ENCODE data around the gene IGLON5.

IGLON5 gene

DNA sequence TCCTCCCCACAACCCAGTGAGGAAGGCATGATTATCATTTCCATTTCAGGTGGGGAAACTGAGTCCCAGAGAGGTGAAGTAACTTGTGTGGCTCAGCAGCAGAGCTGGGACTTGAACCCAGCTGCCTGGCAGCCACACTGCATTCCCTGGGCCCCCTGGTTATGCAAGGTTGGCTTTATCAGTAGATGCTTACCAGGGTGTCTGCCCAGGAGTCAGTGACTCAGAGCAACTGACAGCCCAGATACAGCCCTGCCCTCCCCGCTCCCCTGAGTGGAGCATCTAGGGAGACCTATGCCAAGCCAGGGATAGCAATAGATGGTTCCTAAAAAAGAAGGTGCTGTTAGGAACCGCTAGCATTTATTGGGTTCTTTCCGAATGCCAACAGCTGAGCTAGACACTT lies 5.9 kb downstream of the IGLON5 start:
- DNase-seq (ENCODE audit: low read depth in 1 of 2, low spot score in 1 of 2): no peak

DNA sequence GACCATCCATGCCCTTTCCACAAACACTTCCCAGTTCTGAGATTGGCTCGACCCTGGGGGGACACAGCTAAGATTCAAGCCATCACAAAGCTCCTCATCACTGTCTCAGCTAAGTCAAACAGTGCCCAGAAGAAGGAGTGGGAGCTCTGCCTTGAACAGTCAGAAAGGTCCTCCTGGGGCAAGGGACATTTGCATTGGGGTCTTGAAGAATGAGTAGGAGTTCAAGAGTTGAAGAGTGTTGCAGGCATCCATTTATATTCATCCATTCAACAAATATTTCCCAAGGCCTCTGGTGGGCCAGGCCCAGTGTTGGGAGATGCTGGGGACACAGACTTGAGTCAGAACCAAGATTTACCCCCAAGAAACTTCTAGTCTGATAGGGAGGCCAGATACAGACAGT lies 6.5 kb downstream of the IGLON5 start:
- DNase-seq (ENCODE audit: low read depth in 1 of 2, low spot score in 1 of 2): no peak

DNA sequence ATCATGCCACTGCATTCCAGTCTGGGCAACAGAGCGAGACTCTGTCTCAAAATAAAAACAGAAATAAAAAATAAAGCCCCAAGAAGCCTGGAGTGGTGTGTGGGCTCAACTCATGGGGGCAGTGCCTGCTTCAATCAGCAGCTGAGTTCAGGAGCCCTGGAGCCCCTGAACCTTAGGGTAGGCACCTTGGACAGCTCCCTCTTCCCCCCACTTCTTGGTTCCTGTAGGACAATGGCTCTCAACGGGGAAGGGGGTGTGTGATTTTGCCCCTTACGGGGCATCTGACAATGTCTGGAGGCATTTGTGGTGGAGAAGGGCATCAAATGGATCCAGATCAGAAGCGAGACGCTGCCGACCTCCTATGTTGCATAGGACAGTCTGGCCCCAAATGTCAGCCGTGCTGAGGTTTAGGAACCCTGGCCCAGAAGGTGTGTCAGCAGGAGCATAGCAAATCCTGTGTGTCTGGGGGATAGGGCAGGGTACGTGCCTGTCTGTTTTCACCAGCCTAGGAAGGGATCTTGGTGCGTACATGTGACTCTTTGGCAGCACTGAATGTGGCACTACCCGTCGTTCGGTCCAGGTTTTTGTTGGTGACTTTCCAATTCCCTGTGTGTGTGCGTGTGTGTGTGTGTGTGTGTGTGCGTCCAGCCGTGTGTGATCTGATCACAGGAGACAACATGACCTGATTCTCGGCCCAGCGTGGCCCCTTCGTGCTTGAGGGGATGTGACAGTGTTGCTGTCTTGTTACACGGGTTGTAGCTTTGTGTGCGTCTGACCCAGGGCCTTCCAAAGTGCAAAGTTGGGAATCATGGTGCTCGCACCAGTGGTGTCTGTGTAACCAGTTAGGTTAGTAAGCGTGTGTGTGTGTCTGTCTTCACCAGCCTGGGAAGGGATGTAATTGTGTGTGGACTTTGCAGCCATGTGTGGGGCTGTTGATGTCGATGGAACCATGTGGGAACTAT lies 7.5 kb downstream of the IGLON5 start:
- no peak for DNase-seq (ENCODE audit: low read depth in 1 of 2, low spot score in 1 of 2)

DNA sequence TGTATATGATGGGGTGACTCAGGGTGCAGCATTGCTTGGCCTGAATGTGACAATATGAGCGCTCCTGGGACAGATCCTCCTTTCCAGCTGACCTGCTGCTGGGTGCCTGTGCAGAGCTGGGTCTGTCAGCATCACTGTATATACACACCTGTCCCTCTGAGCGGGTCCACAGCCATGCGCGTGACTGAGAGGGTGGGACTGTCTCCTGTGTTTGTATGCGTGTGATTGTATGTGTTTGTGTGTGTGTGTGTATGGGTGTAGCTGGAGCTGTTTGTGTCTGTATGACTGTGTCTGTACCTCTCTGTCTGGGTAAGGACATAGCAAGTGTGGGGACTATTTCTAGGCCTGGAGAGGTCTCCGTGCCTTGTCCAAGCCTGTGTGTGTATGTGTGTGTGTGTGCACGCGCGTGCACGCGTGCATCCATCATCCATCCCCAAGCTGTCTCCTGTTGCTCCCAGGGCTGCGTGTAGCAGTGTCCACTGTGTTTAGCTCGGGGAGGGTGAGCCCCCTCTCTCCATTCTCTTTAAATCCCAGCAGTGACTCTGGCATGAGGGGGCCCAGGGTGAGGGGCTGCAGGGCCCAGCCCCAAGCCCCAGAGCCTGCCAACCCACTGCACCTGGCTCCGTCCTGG lies 8.3 kb downstream of the IGLON5 start:
- no peak for DNase-seq (ENCODE audit: low read depth in 1 of 2, low spot score in 1 of 2)

DNA sequence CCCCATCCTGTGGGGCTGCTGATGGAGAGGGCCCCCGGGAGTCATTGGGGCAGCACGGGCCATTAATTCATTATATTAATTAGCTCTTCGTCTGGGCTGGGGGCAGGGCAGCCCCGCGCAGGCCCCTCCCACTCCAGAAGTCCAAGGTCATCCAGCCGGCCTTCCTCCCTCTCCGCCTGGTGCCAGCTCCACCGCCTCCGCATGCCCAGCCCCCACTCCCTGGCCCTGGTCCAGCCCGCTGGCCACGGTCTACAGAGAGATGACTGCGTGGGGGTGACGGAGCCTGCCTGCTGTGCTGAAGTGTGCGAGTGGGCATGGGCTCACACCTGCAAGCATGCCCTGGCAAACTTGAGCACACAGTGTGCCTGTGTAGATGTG lies 8.8 kb downstream of the IGLON5 start:
- DNase-seq (ENCODE audit: low read depth in 1 of 2, low spot score in 1 of 2): no peak

DNA sequence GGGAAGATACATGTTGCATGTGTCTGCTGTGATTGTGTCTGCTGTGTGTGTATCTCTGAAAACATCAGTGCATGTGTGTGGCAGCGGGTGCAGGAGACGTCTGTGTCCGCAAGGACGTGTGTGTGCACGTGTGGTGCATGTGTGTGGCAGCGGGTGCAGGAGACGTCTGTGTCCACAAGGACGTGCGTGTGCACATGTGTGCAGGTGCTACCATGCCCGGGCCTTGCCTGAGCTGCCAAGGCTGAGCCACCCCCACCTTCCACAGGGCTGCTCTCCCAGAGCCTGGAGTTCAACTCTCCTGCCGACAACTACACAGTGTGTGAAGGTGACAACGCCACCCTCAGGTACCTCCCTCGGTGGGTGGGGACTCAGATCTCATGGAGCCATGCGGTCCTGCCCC lies 10.4 kb downstream of the IGLON5 start:
- DNase-seq (ENCODE audit: low read depth in 1 of 2, low spot score in 1 of 2): no peak

DNA sequence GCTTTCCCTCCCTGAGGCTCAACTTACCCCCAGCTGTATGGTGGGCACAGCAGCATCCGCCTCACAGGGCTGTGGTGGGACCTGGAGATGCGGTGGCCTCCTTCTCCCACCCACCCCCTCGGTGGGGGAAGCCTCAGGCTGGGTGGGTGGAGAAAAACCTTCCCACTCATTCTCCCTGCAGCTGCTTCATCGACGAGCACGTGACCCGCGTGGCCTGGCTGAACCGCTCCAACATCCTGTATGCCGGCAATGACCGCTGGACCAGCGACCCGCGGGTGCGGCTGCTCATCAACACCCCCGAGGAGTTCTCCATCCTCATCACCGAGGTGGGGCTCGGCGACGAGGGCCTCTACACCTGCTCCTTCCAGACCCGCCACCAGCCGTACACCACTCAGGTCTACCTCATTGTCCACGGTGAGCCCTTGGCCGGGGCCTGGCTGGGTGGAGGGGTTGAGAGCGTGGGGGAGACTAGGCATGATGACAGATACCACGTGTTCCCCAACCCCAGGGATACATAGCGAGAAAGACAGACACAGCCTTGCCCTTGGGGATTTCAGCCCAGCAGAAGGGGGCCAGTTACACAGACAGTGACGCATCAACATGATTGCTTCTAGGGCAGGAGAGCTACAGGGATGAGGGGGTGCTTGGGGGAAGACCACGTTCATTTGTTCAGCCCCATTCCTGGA lies 12.2 kb downstream of the IGLON5 start:
- no peak for DNase-seq (ENCODE audit: low read depth in 1 of 2, low spot score in 1 of 2)

DNA sequence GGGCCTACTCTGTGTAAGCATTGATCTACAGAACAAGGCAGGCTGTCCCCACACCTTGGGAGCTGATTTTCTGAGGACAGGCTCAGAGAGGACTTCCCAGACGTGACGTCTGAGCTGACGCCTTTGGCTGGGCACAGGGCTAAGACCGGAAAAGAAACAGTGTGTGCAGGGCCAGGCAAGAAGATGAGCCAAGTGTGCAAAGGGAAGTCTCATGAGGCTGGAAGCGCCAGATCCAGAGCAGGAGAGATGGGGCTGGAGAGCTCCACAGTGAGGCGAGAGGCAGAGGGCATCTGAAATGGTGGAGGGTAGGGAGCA lies 12.7 kb downstream of the IGLON5 start:
- no peak for DNase-seq (ENCODE audit: low read depth in 1 of 2, low spot score in 1 of 2)

DNA sequence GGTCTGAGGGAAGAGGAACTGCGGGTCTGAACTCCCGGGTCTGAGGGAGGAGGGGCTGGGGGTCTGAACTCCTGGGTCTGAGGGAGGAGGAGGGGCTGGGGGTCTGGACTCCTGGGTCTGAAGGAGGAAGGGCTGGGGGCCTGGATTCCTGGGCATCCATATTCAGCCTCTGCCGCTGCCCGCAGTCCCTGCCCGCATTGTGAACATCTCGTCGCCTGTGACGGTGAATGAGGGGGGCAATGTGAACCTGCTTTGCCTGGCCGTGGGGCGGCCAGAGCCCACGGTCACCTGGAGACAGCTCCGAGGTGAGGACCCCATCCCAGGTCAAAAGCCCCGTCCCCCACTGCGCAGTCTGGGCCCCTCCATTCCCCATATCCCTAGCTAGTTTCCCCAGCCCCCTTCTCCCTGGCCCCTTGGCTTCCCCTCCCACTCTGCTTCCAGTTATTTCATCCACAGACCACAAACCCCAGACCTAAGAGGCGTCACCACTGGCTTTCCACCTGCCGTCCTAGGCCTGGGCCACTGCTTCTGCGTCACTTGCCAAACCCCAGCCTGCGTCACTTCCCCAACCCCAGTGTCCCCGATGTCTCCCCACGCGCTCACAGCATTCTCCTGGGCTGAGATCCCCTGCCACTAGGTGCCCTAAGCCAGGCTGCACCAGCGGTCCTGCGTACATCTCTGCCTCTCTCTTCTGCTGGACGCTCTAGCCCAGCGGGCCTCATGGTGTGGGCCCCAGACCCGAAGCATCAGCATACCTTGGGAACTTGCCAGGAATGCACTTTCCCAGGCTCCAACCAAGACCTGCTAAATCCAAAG lies 13.9 kb downstream of the IGLON5 start:
- DNase-seq (ENCODE audit: low read depth in 1 of 2, low spot score in 1 of 2): no peak

DNA sequence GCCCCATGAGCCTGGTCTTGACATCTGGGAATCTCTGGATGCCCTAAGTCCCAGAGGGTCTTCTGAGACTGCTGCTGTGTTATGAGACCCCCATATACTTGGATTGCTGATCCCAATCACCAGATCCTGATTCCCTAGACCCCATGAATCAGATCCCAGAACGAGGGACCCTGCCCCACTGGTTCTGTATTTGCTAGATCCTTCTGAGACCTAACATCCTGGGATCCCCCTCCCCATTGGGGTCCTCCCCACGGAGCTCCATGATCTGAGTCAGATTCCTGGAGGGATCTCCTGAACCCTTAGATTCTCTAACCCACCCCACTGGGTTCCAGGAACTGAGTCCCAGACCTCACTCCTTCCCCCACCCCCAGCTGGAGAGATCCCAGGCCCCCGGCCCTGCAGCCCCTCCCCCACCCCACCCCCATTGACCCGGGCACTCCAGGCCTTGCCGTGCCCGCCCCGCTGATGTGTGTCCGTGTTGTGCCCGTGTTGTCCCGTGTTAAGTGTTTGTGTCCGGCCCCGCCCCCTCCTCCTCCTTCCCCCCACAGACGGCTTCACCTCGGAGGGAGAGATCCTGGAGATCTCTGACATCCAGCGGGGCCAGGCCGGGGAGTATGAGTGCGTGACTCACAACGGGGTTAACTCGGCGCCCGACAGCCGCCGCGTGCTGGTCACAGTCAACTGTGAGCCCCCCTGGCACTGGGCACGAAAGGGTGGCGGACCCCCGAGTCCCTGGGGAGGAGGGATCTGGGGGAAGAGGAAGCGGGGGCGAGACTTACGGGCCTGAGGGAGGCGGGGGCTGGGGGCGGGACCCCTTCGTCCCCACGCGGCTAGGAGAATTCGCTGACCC lies 15.0 kb downstream of the IGLON5 start:
- no peak for DNase-seq (ENCODE audit: low read depth in 1 of 2, low spot score in 1 of 2)

DNA sequence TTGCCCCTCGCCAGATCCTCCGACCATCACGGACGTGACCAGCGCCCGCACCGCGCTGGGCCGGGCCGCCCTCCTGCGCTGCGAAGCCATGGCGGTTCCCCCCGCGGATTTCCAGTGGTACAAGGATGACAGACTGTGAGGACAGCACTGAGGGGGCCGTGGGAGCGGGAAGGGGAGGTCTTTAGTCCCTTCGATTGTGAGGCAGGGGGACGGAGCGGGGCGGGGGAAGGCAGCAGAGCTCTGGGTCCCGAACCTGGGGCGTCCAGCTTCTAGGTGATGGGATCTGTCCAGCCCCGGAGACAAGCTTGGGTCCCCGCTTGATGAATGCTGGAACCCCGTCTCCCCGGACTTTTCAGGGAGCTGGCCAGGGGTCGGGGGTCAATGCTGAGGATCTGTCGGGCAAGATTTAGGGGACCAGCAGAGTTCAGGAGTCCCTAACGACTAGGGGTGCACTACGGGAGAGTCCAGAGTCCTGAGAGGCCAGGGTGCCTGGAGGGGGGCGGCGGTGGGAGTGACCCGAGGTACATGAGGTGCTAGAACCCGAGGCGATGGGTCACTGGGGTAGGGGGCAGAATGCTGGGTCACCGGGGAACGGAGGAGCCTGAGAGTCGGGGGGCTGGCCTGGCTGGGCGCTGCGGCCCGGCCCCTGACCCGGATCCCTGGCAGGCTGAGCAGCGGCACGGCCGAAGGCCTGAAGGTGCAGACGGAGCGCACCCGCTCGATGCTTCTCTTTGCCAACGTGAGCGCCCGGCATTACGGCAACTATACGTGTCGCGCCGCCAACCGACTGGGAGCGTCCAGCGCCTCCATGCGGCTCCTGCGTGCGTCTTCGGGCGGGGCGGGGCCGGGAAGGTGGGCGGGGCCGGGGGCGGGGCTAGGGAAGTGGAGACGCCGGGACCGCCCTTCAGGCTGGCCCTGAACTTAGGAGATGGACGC lies 15.9 kb downstream of the IGLON5 start:
- DNase-seq (ENCODE audit: low read depth in 1 of 2, low spot score in 1 of 2): peak in 1 of 2 donors; percentile 41

DNA sequence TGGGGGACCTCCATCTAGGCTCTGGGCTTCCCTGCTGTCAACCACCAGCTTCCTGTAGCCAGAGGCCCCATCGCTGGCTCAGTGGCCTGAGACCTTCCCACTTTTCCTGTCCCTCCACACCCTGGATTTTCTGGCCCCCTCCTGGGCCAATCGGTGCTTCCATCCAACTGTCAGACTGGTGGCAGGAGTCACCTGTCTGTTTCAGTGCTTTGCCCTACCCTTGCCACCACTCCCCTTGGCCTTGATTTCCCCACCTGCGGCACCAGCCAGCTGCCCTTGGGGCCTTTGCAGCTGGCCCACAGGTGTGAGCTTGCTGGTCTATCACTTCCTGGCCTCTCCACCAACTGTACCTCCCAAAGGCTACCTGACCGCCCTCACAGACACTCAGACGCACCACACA lies 18.0 kb downstream of the IGLON5 start:
- DNase-seq (ENCODE audit: low read depth in 1 of 2, low spot score in 1 of 2): no peak

DNA sequence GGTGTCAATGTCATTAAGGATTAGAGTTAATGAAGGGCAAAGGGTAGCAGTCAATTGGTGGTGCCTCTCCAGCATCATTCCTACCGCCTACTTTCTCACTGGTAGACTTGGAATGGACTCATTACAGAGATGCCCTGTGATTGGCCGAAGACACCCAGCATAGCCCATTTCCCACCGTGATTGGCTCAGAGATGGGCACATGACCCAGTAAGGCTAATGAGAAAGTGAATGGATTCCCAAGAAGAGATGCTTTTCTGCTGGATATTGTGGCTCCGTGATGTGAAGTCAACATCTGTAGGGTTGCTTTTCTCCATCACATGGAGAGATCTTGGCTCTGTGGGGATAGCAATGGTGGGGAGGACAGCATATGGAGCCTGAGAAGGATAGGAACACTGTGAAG lies 18.9 kb downstream of the IGLON5 start:
- no peak for DNase-seq (ENCODE audit: low read depth in 1 of 2, low spot score in 1 of 2)

DNA sequence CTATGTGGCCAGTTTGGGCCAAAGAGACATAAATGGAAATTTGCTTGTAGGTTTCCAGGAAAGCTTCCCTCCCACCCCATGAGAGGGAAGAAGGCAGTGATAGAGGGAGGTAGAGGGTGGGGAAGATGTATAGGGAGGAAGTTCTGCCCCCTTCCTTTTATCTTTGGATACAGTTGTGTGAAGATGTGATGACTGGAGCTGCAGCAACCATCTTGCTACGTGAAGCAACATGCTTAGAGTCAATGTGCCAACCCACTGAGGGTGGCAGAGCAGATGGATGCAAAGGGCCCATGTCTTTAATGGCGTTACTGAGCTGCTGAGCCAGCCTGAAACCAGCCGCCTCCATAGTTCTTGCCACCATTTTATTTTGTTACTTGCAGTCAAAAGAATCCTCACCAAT lies 19.7 kb downstream of the IGLON5 start:
- no peak for DNase-seq (ENCODE audit: low read depth in 1 of 2, low spot score in 1 of 2)

DNA sequence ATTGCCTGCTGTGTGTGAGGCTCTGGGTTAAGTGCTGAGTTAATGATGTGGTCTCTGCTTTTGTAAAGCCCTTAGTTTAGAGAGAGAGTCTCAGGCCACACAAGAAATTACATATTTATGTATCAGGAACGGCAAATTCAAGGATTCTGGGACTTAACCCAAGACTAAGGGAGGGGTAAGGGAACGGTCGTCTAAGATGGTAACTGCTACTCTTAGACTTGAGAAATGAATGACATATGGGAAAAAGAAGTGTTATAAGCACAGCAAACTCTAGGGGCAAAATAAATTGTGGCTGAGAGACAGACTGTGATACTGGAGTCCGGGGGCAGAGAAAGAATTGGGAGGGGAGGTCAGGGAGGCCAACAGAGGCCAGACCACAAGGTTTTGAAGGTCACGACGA lies 20.3 kb downstream of the IGLON5 start:
- DNase-seq (ENCODE audit: low read depth in 1 of 2, low spot score in 1 of 2): no peak

DNA sequence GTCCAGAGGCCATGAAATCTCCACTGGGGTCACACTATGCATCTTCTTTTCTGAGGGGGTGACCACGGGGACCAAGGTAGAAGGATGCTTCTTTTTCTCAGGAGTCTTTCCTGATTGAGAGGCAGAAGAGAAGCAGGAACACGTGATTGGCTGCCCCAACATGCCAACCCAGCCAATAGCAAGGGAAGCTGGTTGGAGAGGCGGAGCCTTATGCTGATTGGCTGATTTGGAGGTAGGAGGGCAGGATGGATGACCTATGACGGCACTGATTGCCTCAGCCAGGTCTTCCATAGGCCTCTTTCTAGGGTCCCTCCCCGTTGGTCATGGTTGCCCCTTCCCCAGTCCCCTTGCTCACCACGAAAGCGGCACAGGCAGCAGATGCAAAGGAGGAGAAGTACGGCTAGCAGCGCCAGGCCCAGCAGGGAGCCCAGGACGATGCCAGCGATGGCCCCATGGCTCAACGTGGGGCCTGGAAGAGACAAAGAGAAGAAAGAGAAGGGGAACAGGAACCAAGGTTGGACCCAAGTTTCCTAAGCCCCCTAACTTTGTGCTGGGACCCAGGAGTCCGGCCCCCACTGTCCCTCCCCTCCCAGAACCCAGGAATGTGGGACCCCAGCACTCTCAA lies 22.5 kb downstream of the IGLON5 start:
- DNase-seq (ENCODE audit: low read depth in 1 of 2, low spot score in 1 of 2): no peak

DNA sequence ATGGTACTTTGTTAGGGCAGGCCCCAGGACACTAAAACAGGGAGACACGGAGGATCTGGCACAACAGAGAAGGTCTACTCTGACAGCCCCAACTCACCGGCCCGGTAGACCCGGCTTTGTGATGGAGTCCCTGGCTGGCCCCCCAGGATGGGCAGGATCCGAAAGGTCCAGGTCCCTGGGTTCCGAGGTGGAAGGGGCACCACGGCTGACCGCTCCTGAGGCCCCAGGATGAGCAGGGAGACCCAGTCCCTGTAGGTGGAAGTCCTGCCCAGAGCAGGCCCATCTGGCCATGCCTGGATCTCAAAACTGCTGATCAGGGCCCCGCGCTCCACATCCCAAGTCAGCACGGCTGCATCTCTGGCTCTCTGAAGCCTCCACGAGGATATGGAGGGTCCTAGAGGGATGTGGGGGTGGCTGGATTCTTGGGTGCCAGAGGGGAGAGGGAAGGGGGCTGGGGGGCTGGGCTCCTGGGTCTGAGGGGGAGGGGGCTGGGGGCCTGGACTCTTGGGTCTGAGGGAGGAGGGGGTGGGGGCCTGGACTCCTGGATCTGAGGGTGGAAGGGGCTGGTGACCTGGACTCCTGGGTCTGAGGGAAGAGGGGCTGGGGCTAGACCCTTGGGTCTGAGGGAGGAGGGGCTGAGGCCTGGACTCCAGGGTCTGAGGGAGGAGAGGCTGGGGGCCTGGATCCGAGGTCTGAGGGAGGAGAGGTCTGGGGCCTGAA lies 25.9 kb downstream of the IGLON5 start:
- DNase-seq (ENCODE audit: low read depth in 1 of 2, low spot score in 1 of 2): no peak

DNA sequence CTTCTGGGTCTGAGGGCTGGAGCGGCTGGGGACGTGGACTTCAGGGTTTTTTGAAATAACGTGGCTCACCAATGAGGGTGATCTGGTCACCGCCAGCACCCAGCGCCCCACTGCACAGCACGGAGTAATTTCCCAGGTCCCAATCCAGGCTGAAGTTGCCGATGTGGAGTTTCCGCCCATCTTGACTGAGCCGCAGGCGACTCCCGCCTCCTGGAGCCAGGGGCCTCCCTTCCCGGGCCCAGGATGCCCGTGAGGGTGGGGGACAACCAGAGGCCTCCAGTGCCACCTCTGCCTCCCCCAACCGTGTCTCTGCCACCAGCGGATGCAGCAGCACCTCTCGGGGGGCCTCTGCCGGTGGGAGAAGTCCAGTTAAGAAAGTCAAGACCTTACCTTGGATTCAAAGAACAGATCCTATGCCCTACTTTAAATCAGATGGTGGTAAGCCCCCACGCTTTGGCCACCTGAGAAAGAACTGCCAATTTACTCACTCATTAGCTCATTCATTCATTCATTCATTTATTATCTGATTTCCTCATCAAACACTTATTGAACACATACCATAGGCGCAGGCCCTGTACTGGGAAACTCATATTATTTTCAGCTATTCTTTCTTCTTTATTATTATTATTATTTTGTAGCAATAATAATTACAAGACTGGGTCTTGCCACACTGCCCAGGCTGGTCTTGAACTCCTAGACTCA lies 26.6 kb downstream of the IGLON5 start:
- DNase-seq (ENCODE audit: low read depth in 1 of 2, low spot score in 1 of 2): no peak
